ENCODE measurements around the gene TNN.
"Not testable (repeated sequence)": the region's sequence is repeated elsewhere in the genome, so short reads cannot be mapped to it uniquely, and the experiment has no call there.

The TNN gene, protein sequence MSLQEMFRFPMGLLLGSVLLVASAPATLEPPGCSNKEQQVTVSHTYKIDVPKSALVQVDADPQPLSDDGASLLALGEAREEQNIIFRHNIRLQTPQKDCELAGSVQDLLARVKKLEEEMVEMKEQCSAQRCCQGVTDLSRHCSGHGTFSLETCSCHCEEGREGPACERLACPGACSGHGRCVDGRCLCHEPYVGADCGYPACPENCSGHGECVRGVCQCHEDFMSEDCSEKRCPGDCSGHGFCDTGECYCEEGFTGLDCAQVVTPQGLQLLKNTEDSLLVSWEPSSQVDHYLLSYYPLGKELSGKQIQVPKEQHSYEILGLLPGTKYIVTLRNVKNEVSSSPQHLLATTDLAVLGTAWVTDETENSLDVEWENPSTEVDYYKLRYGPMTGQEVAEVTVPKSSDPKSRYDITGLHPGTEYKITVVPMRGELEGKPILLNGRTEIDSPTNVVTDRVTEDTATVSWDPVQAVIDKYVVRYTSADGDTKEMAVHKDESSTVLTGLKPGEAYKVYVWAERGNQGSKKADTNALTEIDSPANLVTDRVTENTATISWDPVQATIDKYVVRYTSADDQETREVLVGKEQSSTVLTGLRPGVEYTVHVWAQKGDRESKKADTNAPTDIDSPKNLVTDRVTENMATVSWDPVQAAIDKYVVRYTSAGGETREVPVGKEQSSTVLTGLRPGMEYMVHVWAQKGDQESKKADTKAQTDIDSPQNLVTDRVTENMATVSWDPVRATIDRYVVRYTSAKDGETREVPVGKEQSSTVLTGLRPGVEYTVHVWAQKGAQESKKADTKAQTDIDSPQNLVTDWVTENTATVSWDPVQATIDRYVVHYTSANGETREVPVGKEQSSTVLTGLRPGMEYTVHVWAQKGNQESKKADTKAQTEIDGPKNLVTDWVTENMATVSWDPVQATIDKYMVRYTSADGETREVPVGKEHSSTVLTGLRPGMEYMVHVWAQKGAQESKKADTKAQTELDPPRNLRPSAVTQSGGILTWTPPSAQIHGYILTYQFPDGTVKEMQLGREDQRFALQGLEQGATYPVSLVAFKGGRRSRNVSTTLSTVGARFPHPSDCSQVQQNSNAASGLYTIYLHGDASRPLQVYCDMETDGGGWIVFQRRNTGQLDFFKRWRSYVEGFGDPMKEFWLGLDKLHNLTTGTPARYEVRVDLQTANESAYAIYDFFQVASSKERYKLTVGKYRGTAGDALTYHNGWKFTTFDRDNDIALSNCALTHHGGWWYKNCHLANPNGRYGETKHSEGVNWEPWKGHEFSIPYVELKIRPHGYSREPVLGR (N-terminal part only)

DNA sequence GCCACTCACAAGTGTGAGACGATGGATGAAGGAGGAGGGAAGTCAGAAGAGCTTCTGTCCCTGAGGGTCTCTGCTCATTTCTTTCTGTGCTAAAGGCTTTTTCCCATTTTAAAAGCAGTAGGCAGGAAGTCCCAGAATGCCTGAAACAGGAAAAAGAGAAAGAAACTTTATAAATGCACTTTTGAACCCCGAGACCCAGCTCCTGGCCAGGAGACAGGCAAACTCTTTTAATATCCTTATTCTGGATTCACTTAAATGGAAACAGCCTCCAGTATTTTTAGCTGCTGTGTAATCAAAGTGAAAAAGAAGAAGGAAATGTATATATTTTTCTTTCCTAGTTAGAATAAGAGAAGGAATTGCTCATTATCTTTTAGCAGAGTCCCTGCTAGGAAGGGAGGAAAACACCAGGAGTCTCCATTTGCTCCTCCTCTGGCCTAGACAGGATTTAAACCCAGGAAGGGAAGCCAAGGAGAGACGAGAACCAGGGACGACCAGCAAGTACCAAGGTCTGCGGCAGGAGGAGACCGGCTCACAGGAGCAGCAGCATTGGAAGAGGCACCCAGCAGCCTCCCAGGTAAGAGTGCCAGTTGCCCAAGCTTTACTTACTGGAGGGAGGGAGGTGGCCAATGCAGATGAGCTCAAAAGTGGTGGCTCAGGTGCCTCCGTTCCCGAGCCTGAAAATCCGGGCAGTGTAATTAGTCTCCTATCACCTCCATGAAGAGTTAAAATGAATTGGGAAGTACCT is at the start of gene TNN:
Gene TNN (plus strand): TSS at position 472 of the 745 bp plus-strand sequence. CDS start 9,586 bp downstream, outside the sequence.
- no peak for ATAC-seq

DNA sequence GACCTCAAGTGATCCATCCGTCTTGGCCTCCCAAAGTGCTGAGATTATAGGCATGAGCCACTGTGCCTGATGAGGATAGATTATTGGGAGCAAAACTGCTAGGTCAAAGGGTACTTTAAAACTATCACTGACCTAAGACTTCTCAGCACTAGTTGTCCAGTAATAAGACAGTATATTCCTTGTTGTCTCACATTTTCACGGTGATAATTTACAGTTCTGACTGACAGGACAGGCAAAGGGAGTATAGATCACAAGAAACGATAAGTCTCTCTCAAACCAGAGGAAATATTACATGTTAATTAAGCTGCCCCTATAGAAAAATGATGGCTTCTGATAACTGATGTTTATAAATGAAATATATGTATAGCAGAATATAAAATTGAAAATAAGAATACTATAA is 48.1 kb upstream of the TNN start:
- ATAC-seq: no peak

DNA sequence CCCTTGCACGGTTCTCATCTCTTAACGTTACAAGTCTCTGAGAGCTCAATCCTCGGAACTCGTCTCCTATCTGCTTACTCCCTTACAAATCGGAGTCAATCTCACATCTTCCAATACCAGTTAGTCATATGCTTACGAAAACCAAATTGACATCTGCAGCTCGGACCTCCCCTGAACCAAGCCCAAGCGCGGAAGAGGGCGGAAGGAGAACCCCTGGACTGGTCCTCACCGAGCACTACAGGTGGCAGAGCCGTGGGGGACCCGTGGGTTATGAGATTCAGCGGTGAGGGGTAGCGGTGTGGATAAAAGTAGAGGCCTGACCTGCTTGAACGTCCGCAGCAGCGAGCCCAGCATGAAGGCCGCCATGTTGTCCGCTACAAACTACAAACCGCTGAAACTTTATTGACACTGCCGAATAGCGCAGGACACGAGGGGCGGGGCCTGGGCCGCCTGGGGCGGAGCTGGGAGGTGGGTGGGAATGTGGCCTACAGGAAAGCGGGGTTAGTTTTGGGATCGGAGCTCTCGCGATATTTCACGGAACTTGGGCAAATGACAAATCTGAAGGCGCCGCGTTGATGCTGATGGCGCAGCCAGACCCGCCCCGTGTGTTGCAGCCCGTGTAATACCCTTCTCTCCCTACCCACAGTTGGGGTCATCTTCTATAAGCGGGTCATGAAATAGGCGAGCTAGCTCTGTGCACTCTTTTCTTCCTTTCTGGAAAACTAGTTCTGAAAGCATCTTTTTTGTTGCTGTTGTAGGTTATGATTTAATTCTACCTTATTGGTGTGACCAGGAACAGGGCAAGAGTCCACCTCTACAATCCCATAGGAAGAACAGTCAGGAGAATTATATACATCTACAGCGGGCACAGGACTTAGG is 44.4 kb upstream of the TNN start, which contains the start of gene MRPS14:
Gene MRPS14 (minus strand): TSS at position 383 of the 879 bp plus-strand sequence. CDS start 17 bp downstream, at position 366.
- ATAC-seq: peak; percentile 88 to 89

DNA sequence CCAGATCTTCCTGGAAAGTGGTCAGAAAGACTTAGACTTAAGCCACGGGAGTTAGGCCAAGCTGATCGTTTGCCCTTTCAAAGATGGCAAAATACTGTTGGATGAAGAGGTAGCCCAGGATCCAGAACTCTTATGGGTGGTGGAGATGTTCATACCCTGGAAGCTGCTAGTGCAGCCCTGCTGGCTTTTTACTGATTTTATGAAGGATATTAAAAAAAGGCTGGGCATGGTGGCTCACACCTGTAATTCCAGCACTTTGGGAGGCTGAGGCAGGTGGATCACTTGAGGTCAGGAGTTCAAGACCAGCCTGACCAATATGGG is 43.8 kb upstream of the TNN start:
- not testable (repeated sequence) for ATAC-seq

DNA sequence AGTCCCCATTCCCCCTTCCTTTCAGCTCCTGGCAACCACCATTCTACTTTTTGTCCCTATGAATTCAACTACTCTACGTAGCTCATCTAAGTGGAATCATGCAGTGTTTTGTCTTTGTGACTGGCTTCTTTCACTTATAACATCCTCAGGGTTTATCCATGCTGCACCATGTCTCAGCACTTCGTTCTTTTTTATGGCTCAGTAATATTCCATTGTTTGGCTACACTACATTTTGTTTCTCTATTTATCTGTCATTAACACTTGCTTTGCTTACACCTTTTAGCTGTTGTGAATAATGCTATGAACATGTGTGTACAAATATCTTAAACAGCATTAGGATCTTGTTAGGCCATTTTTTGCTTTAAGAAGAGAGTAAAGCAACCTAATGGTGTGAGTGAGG is 42.9 kb upstream of the TNN start:
- no peak for ATAC-seq

DNA sequence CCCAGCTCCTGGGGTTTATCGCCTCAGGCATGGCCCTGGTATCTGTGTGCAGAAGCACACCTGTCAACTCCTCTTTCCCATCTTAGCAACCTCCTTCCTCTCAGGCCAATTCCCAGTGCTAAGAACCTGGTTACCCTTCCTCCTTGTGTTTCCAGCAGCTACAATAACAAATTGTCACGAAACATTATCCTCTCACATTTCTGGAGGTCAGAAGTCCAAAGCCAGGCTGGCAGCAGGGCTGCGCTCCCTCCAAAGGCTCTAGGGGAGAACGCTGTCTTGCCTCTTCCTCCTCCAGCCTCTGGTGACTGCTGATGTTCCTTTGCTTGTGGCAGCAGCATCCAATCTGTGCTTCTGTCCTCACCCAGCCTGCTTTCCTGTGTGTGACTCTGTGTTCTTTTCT is 33.7 kb upstream of the TNN start:
- no peak for ATAC-seq

DNA sequence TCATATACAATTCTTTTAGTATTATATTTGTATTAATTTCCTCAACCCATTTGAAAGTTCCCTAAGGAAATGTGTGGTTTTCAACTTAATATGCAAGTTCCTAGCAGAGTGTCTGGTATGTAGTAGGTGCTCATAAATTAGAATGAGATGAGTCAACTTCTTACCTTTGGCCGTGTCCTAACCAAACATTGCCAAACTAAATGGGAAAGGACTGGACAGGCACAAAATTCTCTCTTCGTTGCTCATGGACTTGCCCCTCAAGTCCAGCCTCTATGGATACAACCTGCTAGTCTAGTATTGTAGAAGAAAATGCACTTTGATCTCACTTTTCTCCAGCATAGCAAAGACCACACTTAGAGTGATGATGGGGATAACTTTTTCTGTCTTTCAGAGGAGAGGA is 32.9 kb upstream of the TNN start:
- no peak for ATAC-seq

DNA sequence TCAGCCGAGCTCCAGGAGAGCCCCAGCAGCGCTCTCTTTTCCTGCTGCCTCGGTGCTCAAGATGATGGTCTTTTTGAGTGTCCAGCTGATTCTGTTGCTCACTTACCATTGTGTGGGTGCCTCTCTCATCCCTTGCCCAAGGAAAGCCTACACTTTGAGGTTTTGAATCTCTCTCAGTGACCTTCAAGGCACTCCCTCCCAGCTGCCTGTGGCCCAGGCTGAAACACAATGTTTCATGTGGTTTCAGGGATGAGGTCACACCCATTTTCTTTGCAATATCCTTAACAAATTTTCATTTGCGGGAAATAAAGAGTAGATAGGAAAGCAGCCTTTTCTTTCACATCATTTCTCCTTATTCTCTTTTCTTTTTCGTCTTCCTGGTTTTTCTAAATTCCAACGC is 31.8 kb upstream of the TNN start:
- no peak for ATAC-seq

DNA sequence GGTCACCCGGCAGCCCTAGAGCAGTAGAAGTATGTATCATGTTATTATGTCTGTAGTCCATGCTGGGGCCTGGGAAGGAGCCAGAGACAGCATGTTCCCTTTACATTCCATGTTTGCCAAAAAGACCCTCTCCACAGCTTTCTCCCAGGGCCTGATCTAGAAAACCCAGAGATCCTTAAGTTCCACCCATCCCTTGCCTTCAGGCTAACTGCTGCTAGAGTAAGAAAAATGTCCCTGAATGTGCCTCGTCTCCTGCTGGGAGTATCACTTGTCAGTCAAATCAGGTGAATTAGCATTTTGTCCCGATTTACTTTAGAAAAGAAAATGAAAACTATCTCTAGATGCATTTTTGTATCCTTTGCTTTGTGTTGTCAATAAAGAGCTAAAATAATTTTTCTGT is 31.2 kb upstream of the TNN start:
- no peak for ATAC-seq

DNA sequence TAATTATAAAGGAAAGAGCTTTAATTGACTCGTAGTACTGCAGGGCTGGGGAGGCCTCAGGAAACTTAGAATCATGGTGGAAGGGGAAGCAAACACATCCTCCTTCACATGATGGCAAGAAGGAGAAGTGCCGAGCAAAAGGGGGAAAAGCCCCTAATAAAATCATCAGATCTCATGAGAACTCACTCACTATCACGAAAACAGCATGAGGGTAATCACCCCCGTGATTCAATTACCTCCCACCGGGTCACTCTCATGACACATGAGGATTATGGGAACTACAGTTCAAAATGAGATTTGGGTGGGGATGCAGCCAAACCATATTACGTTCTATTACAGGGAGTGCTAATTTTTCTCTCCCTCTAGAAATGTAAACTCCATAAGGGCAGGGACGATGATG is 30.2 kb upstream of the TNN start:
- ATAC-seq: no peak

DNA sequence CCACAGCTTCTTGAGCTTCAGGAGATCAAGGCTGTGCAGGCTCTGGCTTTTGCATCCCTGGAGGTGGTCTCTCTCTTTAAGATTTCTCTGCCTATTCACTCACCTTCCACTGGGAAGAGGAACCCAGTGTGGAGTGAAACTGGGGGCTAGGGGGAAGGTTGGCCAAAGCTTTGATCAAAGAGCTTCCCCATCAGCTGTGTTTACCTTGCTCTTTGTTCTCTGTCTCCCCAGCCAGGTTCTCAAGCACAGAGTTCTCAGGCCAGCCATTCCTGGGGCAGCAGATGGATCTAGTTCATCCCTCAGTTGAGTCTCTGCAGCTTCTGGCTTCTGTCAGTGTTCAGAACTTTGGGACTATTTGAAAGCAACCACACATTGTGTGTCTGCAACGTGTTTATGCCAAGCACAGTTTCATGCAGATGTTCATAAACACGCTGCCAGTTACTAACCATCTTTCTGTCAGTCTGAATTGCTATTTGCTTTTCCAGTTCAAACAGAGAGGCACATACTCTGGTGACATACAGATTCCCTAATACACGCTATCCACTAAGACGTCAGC is 27.2 kb upstream of the TNN start:
- ATAC-seq: no peak

DNA sequence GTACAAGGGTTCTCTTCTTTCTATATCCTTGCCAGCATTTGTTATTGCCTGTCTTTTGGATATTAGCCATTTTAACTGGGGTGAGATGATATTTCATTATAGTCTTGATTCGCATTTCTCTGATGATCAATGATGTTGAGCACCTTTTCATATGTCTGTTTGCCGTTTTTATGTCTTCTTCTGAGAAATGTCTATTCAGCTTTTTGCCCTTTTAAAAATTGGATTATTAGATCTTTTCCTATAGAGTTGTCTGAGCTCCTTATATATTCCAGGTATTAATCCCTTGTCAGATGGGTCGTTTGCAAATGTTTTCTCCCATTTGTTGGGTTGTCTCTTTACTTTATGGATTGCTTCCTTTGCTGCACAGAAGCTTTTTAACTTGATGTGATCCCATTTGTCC is 25.0 kb upstream of the TNN start:
- ATAC-seq: no peak

DNA sequence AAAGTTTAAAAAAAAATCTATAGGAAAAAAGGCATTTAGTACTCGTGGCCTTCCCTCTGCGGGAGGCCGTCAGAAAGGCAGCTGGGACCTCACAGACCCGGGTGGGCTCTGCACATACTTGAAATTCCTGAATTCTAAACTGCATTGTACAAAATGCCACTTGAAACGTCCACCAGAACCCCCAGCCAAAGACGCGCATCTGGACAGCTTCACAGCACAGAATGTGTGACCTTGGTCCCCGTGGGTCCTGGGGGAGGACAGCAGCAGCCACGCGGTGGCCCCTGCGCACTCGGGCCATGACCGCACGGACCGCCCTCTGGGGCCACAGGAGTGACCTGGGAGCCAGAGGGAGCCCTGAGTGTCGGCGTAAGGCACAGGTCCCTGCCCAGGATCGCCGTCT is 23.8 kb upstream of the TNN start:
- no peak for ATAC-seq

DNA sequence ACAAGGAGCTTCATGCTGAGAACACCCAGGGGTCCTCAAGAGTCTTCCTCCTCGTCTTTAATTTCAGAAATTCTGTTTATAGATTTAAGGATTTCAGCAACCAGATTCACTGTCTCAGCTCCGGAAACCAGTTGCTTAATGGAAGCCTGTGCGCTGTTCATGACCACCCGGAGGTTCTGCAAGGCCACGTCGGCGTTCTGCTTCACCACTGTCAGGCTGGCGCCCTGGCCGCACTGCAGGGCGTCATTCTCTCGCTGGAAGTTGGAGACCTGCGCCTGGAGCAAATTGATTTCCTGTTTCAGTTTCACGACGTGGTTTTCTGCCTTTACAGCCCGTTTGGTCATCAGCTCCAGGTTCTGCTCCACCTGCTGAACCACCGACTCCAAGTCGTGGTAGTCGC is 23.0 kb upstream of the TNN start:
- ATAC-seq: not testable (repeated sequence)

DNA sequence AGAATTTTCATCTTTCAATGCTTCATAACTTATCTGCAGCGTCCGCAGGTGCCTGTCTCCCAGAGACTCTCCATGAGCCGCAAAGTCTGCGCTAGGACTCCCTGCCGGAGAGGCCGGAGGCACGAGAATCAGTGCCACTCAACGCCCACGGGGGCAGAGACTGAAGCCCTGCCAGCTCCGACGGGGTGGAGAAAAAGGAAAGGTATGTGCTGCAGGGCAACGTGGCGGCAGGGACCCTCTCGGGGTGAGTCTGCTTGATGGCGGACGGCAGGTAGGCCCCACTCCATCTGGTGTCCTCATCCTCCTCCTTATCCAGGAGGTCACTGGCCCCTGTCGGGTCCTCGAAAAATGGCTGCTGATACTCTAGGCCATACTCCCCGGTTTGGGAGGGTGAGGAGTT is 22.5 kb upstream of the TNN start:
- ATAC-seq: no peak

DNA sequence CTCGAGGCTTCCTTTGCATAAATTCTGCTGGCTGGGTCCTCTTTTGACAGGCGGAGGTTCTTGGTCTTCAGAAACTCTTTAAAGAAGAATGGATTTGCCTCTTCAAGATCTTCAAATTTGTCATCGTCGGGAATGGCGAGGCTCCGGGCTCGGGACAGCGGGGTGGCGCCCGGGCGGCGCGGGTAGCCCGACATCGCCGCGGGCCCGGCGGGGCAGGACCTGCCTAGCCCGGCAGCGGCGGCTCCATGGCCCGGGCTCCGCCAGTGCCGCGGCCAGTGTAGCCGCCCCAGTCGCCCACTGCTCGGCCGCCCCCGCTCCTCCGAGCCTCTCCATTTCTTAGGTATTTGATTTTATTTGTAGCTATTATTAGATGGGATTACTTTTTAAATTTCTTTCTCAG is 22.1 kb upstream of the TNN start:
- no peak for ATAC-seq

DNA sequence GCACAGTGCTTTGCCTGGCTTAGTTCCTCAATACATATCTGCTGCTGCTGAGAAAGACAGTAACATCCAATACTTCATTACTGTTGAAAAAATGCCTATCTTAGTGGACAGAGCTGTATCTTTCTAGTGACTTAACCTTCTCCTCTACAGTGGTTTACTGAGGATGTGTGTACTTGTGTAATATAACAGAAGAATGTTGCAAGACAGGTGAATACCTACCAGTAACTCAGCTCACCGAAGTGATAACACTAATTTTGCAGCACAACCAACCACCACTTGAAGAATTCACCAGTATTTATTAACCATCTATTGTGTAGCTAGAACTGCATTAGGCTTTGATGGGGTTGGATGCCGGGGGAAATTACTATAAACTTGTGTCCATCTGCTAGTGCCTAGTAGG is 16.6 kb upstream of the TNN start:
- no peak for ATAC-seq

DNA sequence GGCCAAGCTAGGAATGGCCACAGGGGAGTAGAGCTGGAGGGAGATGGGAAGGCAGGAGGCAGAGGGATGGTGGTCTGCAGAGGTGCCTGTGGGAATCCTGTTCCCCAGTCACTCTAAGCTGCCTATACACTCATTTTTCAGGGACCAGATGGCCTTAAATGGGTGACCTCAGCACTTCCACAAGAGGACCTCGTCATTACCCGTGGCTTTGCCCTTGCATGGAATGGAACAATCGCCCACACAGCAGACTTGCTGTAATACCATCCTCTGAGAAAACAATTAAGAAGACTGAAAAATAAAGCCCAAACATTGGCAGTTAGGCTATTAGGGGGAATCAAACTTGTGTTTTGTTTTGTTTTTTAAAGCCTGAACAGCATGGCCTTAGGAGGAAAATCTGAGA is 12.9 kb upstream of the TNN start:
- no peak for ATAC-seq

DNA sequence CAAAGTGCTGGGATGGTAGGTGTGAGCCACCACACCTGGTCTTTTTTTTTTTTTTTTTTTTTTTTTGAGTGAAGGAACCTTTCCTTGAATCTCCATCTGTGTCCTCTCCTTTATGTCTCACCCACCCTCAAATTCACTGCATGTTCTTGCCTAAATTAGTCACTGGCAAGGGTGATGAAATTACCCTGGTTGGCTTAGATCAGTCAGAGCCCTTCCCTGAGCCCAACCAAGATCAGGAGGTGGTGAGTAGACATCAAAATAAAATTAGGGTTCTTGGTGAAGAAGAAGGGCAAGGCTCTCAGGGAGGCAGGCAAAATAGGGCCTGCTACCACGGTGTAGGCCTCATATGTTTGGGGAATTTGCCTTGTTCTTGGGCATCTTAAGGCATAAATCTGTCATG is 5.3 kb upstream of the TNN start:
- ATAC-seq: no peak

DNA sequence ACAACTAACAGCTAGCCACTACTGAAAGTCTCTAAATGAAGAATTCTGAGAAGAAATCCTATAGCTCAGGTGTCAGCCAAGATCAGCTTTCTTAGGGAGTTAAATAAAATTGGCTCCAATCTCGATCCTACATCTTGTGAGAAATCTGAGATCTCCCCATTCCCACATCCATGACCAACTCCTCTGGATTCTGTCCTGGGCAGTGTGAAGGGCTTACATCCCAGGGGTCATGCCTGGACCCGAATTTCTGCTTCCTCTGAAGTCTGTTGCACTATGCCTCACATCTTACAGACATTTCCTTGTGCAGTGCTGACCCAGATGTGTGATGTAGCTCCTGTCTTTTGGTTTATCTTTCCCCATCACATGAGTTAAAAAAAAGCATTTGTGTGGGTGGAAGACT is 4.8 kb upstream of the TNN start:
- ATAC-seq: no peak

DNA sequence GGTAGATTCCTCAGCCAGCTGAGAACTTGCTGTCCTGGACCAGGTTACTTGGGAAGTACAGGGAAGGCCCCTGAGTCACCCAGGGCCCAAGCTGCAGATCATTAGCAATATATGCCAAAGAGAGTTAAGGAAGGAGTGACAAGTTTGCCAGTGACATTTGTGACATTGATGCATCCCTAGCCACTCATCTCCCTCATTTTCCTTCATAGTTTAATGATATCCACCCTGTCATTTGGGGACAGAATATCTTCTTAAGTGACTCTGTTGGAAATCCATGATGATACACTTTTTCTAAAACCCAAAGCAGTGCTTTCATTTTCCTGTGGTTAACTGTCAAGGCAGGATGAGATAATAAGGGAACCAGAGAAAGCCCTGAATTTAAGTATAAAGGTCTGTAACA is 3.2 kb downstream of the TNN start:
- ATAC-seq: no peak
